Stimulated activated naive CD8-positive, alpha-beta T cell treated with anti-CD3 and anti-CD28 coated beads, Interleukin-15, Interleukin-2, amounts not matched to agents 100 ng/mL and 50 ng/mL, for 24 hours (primary cell): ENCODE results near the gene FAM120A.

Experiments
- H3K27ac Mint-ChIP-seq: one replicate; pipeline ENCODE4 v1.8.0; 2021; ENCODE audit warnings: mild to moderate bottlenecking, mixed read lengths
- H3K27me3 Mint-ChIP-seq: one replicate; pipeline ENCODE4 v1.8.0; 2021; ENCODE audit warnings: mixed read lengths
- H3K36me3 Mint-ChIP-seq: one replicate; pipeline ENCODE4 v1.8.0; 2021; ENCODE audit warnings: low read depth, mixed read lengths
- H3K4me1 Mint-ChIP-seq: one replicate; pipeline ENCODE4 v1.8.0; 2021; ENCODE audit warnings: low read depth, mixed read lengths
- H3K4me3 Mint-ChIP-seq: one replicate; pipeline ENCODE4 v1.8.0; 2021; ENCODE audit warnings: mild to moderate bottlenecking, mixed read lengths
- H3K9me3 Mint-ChIP-seq: one replicate; pipeline ENCODE4 v1.8.0; 2021; ENCODE audit warnings: mixed read lengths

FAM120A gene

DNA sequence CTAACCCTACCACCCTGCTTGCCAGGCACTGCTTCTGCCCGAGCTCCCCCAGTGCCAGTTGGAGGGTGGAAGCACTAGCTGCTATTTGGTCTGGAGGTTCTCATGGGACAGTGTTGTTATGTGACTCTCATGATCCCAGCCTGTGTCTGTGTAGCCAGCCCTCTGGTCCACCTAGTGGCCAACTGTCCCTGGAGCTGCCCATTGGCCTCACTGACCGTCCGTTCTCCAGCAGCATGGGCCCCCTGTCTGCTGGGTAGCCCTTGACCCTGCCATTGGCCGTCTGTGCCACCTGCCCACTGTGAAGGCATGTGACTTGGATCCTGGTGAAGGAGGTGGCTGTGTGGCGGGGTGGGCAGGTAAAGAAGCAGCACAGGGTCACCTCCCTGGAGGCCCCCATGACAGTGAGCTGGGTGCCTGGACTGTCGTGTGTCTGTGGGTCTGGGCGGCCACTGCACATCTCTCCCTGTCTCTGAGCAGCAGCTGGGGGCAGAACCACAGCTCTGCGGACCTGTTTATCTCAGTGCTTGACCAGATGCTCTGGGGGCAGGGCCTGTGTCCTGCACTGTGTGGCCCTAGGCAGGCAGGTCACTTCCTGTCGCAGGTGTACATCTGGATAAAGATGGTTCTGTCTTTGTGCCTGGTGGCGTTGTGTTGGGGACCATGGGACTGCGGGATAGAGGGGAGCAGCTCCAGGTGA is 136.3 kb downstream of the FAM120A start:
- no peaks in the 10 kb centered on the region for H3K27me3 Mint-ChIP-seq
- H3K36me3 Mint-ChIP-seq = peaks cover 25% of the 10 kb centered on the region
- peaks cover 11% of the 10 kb centered on the region for H3K4me1 Mint-ChIP-seq
- no peak overlapping the region for H3K4me3 Mint-ChIP-seq
- peaks cover 5% of the 10 kb centered on the region for H3K9me3 Mint-ChIP-seq
- no peak overlapping the region for H3K27ac Mint-ChIP-seq

DNA sequence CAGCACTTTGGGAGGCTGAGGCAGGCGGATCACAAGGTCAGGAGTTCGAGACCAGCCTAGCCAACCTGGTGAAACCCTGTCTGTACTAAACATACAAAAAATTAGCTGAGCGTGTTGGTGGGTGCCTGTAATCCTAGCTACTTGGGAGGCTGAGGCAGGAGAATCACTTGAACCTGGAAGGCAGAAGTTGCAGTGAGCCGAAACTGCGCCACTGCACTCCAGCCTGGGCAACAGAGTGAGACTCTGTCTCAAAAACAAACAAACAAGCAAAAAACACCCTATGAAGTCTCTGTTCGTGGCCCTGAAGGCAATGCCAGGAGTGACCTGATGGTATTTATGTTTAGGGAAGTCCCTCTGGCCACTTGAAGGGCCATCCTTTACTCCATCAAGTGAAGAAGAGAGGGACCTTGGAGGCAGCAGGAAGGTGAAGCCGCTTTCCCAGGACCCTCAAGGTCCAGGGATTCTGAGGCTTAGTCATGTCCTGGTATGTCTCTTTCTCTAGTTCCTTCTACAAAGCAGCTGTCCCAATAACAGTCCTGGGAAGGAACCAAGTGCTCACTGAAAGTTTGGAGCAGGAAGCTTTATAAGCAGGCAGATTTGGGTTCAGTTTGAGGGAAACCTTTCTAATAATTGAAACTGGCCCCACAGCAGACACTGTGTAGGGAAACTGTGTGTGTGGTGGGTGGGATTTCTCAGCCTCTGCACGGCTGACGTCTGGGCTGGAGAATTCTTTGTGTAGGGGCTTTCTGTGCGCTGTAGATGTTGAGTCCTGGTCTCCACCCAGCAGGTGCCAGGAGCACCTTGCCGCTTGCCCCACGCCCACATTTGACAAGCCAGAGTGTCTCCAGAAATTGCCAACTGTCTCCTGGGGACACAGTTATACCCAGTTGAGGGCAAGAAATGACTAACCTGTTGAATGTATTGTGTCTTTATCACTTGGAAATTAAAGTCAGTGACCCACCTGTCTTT is 137.4 kb downstream of the FAM120A start:
- no peak overlapping the region for H3K4me3 Mint-ChIP-seq
- no peak overlapping the region for H3K27ac Mint-ChIP-seq
- peaks cover 14% of the 10 kb centered on the region for H3K36me3 Mint-ChIP-seq
- H3K4me1 Mint-ChIP-seq = peaks cover 11% of the 10 kb centered on the region
- H3K9me3 Mint-ChIP-seq = peaks cover 5% of the 10 kb centered on the region
- no peaks in the 10 kb centered on the region for H3K27me3 Mint-ChIP-seq

DNA sequence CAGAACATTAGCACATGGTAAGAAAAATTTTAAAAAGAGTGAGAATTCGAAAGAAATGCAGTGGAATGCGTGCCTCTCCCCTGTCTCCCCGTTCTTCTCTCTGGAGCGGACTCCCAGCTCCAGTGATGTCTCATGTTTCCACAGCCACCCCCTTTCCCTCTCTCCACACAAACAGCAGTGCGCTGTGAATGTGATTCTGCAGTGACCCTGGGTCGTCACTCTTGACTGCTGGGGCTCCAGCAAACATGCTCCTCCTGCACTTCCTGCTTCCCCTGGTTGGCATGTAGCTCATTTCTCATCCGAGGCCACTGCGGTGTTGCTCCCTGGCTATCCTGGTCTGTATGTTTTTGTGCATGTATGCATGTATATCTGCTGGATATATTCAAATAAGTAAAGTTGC is 138.2 kb downstream of the FAM120A start:
- H3K9me3 Mint-ChIP-seq = no peaks in the 10 kb centered on the region
- no peak overlapping the region for H3K4me3 Mint-ChIP-seq
- peaks cover 6% of the 10 kb centered on the region for H3K36me3 Mint-ChIP-seq
- no peaks in the 10 kb centered on the region for H3K27me3 Mint-ChIP-seq
- no peak overlapping the region for H3K27ac Mint-ChIP-seq
- H3K4me1 Mint-ChIP-seq = peaks cover 11% of the 10 kb centered on the region

DNA sequence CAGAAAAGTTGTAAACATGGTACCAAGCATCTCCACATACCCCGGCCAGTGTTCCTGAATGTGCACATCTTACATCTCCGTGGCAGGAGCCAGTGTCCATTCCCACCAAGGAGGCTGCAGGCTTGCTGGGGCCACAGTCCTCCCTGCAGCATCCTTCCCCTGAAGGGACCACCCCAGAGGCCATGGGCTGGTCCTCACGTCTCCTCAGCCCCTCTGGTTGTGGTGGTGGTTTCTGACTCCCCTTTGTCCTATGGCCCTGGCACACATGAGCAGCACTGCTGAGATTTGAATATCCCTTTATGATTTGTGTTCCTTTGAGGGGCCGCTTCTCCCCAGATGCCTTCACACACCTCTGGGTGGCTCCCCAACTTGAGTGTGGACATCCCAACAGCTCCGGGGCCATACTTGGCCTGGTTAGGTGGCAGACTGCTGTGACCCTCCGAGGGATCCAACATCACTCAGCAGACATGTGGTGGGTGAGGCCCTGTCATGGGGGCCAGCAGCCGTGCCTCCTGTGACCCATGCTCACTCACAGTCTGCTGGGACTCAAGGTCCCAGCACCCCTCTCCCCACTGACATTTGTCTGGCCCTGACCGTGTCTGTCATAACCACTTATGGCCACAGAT is 139.2 kb downstream of the FAM120A start:
- H3K27me3 Mint-ChIP-seq = no peaks in the 10 kb centered on the region
- no peak overlapping the region for H3K27ac Mint-ChIP-seq
- no peaks in the 10 kb centered on the region for H3K36me3 Mint-ChIP-seq
- no peak overlapping the region for H3K4me3 Mint-ChIP-seq
- peaks cover 13% of the 10 kb centered on the region for H3K4me1 Mint-ChIP-seq
- no peaks in the 10 kb centered on the region for H3K9me3 Mint-ChIP-seq

DNA sequence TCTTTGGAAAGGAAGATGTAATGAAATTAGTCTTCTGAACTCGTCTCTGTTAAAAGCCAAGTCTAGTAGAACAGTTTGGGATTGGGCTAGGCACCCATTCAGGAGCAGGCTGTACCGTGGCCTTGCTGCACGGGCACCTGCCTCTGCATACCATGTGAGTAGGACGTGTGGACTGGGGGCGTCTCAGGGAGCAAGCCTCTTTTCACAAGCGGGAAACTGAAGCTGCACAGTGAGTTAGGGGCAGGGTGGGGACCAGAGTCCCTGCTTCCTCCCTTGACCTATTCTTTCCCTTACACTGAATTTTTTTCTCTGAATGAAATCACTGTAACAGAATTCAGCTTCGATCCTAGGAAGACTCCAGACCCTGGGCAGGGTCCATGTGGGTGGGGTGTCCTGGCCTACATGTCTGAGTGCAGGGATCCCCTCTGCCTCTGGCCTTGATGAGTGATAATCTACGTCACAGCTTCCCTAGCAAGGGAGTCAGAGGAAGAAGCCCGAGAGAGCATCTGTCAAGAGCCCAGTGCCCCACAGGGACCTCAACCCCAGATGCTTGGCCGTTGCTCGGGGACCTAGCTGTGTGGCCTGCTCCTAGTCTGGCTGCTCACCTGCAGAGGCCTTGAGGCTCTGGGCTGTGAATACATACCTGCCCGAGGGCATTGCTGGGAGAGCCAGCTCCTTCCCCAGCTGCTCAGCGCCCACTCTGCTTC is 140.0 kb downstream of the FAM120A start:
- no peaks in the 10 kb centered on the region for H3K27me3 Mint-ChIP-seq
- no peaks in the 10 kb centered on the region for H3K9me3 Mint-ChIP-seq
- no peak overlapping the region for H3K27ac Mint-ChIP-seq
- H3K4me1 Mint-ChIP-seq = peaks cover 15% of the 10 kb centered on the region
- no peaks in the 10 kb centered on the region for H3K36me3 Mint-ChIP-seq
- no peak overlapping the region for H3K4me3 Mint-ChIP-seq

DNA sequence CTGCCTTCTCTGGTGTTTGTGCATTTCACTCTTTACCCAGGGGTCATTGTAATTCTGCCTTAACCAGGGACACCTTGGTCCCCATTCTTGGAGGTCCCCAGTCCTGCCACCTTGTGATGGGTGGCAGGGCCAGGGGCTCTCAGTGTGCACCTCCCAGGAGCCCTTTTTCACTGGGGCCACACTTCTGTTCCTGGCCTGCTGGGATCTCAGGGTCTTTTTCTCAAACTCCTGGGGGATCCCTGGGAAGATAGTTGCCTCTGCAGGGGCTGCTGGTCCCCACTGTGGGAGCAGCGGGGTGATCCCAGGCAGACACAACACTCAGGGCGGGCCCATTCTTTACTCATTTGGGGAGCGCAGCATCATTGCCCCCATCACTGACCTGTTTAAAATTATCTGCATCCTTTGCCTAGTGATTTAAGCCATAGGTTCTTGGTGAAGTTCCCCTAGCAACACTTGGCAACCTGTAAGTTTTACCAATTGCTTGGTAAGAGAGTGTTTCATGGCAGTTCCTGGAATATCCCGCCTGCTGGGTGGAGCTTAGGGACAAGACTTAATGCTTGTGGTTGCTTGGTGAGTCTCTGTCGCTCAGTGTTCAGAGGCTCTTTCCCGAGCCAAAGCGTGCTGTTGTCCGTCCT is 140.6 kb downstream of the FAM120A start:
- peaks cover 15% of the 10 kb centered on the region for H3K4me1 Mint-ChIP-seq
- H3K27me3 Mint-ChIP-seq = no peaks in the 10 kb centered on the region
- H3K4me3 Mint-ChIP-seq = no peak overlapping the region
- H3K27ac Mint-ChIP-seq = no peak overlapping the region
- H3K9me3 Mint-ChIP-seq = no peaks in the 10 kb centered on the region
- no peaks in the 10 kb centered on the region for H3K36me3 Mint-ChIP-seq

DNA sequence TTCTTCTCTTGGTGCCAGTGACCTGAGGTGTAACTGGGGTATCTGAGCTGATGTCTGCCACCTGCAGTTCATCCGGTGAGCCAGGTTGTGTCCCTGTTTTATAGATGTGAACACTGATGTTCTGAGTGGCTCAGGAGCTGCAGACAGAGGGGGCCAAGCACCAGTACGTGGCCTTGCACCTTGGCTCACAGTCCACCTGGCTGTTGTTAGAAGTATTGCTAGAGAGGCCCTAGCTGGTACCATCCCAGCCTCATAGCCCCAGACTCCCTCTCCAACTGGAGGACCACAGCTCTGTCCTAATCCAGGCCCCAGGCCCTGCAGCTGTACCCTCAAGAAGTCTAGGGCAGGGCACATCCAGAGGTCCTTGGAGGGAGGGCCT is 141.1 kb downstream of the FAM120A start:
- Mint-ChIP-seq H3K4me1 (peaks cover 19% of the 10 kb centered on the region), H3K27me3 (no peaks in the 10 kb centered on the region), H3K36me3 (no peaks in the 10 kb centered on the region), H3K4me3 (no peak overlapping the region), H3K9me3 (no peaks in the 10 kb centered on the region), H3K27ac (no peak overlapping the region)

DNA sequence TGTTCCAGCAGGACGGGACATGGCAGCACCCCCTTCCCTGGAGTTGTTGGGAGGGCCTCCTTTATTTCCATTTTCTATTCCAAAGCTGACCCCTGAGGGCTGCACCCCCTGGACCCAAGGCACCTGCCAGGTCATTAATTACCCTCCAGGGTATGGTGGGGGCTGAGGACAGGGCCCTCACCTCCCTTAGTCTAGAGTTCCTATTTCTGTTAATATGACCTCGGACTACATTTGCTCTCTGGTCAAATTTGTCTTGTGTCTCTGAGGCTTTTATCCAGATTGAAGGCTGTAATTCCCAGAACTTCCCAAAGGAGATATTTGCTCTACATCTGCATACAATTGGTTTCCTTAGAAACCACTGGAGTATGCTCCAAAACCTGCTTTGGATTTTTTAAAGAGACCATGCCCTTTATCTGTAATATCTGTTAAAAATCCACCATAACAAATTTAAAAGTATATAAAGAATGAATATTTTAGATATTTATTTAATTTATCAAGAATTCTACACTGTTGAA is 141.7 kb downstream of the FAM120A start:
- H3K4me3 Mint-ChIP-seq = no peak overlapping the region
- peaks cover 22% of the 10 kb centered on the region for H3K4me1 Mint-ChIP-seq
- H3K27ac Mint-ChIP-seq = no peak overlapping the region
- H3K27me3 Mint-ChIP-seq = no peaks in the 10 kb centered on the region
- H3K36me3 Mint-ChIP-seq = no peaks in the 10 kb centered on the region
- H3K9me3 Mint-ChIP-seq = no peaks in the 10 kb centered on the region

DNA sequence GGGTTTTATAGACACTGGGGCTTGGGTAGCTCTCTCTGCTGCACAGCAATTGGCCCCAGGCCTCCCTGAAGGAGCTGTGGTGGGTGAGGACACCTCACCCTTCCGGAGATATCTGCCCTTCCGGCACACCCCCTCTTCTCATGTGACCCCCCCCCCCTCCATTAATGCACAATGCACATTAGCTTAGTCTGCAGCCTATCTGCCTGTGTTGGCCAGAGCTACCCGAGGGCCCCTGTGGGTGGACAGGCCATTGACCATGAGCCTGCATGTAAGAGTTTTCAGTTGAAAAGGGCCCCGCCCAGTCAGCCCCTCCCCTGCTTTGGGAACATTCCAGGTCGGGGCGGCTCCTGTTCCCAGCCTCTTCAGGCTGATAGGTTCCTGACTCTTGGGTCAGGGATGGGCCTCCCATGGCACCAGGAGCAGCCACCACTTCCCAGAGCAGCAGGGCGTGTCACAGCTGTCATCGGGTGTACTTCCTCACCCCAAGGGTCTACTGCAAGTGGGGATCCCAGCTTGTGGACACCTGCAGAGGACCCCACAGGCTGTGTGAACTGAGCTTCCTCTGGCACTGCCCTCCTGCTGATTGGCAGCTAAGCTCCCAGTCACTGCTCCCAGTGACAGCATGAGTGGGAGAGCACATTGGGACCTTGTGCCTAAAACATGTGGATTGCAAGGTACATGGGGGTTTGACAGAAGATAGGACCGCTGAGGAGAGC is 142.7 kb downstream of the FAM120A start:
- Mint-ChIP-seq H3K36me3 (no peaks in the 10 kb centered on the region), H3K4me3 (no peak overlapping the region), H3K9me3 (no peaks in the 10 kb centered on the region), H3K27ac (no peak overlapping the region), H3K27me3 (no peaks in the 10 kb centered on the region), H3K4me1 (peaks cover 31% of the 10 kb centered on the region)

DNA sequence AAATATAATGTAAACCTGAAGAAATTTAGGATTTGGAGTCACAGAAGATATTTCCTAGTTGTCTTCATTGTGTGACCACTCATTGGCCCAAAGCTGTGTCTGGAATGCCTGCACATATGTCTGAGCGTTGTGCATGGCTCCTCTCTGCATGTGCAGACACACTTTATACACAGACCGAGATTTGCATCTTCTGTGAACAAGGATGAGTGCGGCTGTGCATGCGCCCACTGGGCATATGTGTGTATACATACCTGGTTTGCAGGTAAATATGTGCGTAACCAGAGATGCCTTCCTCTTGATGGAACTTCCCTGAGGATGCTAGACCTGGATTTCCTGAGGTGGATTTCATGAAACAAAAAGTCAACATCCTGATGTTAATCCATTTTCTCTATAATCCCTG is 144.0 kb downstream of the FAM120A start:
- Mint-ChIP-seq H3K9me3 (no peaks in the 10 kb centered on the region), H3K4me3 (no peak overlapping the region), H3K4me1 (peaks cover 37% of the 10 kb centered on the region), H3K27ac (no peak overlapping the region), H3K27me3 (no peaks in the 10 kb centered on the region), H3K36me3 (no peaks in the 10 kb centered on the region)

DNA sequence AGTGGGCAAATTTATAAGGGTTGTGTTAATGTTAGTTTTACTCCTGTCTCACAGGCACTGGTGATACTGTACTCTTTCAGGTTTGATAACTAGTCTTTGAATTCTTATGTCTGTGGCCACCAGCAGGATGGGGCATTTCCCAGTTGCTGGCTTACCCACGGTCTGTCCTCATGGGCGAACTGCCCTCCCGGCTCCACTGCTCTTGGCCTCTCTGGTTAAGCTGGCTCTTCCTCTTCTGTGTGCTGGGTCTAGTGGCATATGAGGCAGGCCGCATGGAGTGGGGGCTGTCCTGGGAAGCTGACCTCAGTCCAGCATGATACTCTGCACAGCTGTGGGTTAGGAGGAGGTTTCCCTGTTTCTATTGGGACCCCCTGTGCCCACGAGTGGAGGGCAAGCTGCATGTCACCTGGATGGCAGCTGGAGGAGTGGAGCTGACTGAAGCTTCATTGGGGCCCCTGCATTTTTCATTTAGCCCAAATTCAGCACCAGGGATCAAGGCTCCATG is 144.4 kb downstream of the FAM120A start:
- no peak overlapping the region for H3K4me3 Mint-ChIP-seq
- H3K4me1 Mint-ChIP-seq = peaks cover 41% of the 10 kb centered on the region
- no peaks in the 10 kb centered on the region for H3K9me3 Mint-ChIP-seq
- H3K27ac Mint-ChIP-seq = no peak overlapping the region
- no peaks in the 10 kb centered on the region for H3K36me3 Mint-ChIP-seq
- no peaks in the 10 kb centered on the region for H3K27me3 Mint-ChIP-seq

DNA sequence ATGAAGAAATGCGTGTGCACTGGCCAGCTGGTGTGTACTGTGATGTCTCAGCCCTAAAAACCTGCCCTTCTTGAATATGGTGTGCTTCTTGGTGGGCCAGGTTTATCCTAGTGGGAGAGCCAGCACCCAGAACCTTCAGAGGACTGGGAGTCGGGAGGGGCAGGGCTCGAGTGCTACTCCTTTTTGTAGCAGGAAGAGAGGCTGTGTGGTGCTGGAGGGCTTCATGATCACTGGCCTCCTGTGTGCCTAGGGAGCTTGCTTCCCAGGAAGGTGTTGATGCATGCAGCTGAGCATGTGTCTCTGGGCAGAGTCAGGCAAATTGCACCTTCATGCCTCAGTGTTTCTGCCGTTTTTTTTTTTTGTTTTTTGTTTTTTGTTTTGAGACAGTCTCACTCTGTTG is 144.9 kb downstream of the FAM120A start:
- no peak overlapping the region for H3K27ac Mint-ChIP-seq
- no peaks in the 10 kb centered on the region for H3K36me3 Mint-ChIP-seq
- no peak overlapping the region for H3K4me3 Mint-ChIP-seq
- H3K27me3 Mint-ChIP-seq = no peaks in the 10 kb centered on the region
- H3K4me1 Mint-ChIP-seq = peaks cover 46% of the 10 kb centered on the region
- no peaks in the 10 kb centered on the region for H3K9me3 Mint-ChIP-seq

DNA sequence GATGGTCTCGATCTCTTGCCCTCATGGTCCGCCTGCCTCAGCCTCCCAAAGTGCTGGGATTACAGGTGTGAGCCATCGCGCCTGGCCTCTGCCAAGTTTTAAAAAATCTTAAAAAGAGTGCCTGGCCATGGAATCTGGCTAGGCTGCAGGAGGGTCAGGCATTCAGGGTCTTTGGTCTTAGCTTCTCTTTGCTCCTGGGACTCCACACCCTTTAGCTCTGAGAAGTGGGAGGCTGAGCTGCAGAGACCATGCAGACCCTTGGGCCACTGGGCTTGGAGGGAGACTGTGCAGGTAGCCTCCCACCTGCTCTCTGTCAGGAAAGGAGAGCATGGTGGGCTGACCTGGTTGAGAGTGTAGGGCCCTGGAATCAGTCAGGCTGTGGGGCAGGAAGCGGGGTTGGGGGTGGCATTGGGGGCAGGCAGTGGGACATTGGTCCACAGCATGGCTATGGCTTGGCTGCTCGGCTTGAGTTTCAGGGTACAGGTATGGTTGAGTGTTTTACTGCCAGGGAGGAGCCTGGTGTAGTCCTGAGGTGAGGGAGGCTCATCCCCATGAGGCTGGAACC is 145.7 kb downstream of the FAM120A start:
- H3K4me1 Mint-ChIP-seq = peaks cover 51% of the 10 kb centered on the region
- H3K36me3 Mint-ChIP-seq = no peaks in the 10 kb centered on the region
- H3K9me3 Mint-ChIP-seq = no peaks in the 10 kb centered on the region
- no peak overlapping the region for H3K27ac Mint-ChIP-seq
- H3K27me3 Mint-ChIP-seq = no peaks in the 10 kb centered on the region
- H3K4me3 Mint-ChIP-seq = no peak overlapping the region
